ENCODE measurements around the gene YWHAQ.

- no peak for TF ChIP-seq CTCF (conservative IDR thresholded peaks at IDR 0.05)
- no peak for TF ChIP-seq ZFX (IDR thresholded peaks at IDR 0.05)
Observed at GRCh38 chr2:9552219-9553178, 78.3 kb downstream of the YWHAQ start.

All from C4-2B (cell line).